ENCODE measurements around the gene CTCFL. TPM values are rescaled to one million over a fixed set of nuclear protein-coding genes. Genes with fewer than 3 reads are reported as not detected.

Gene CTCFL
- total RNA-seq, 3 donors from 2014 or later (not counting 1 experiment from before 2014, with no cell fraction given) = not detected

GRCh38 chr20:57536120-57536708, 11.3 kb upstream of the CTCFL start:
- H3K27me3 ChIP-seq (ENCODE audit: control insufficient read depth, insufficient read depth, low read length) = no peaks in the 10 kb centered on the region
- ATAC-seq (no peak), DNase-seq (no peak)
- no peaks in the 10 kb centered on the region for H3K4me1 ChIP-seq (ENCODE audit: control insufficient read depth, insufficient read depth, low read length)
- no peaks in the 10 kb centered on the region for H3K9me3 ChIP-seq (ENCODE audit: control insufficient read depth, insufficient read depth, low read length)
- intact Hi-C loops (cut with micrococcal nuclease) = no loop called here
- H3K4me3 ChIP-seq (ENCODE audit: low read length) = no peak overlapping the region
- no peaks in the 10 kb centered on the region for H3K36me3 ChIP-seq (ENCODE audit: control insufficient read depth, insufficient read depth, low read length)
- Mint-ChIP-seq H3K36me3 (no peaks in the 10 kb centered on the region), H3K27me3 (ENCODE audit: low read depth in 2 of 2) (peaks cover 27 to 54% of the 10 kb centered on the region in 2 donors), H3K4me1 (no peaks in the 10 kb centered on the region), H3K27ac (no peak overlapping the region), H3K9me3 (no peaks in the 10 kb centered on the region), H3K4me3 (no peak overlapping the region)
- no peak overlapping the region for H3K27ac ChIP-seq (ENCODE audit: low read length)
- 76% methylated on average over 2 of the region's 3 CpGs for WGBS (ENCODE audit: insufficient coverage)
- TF ChIP-seq, protein P1, sequence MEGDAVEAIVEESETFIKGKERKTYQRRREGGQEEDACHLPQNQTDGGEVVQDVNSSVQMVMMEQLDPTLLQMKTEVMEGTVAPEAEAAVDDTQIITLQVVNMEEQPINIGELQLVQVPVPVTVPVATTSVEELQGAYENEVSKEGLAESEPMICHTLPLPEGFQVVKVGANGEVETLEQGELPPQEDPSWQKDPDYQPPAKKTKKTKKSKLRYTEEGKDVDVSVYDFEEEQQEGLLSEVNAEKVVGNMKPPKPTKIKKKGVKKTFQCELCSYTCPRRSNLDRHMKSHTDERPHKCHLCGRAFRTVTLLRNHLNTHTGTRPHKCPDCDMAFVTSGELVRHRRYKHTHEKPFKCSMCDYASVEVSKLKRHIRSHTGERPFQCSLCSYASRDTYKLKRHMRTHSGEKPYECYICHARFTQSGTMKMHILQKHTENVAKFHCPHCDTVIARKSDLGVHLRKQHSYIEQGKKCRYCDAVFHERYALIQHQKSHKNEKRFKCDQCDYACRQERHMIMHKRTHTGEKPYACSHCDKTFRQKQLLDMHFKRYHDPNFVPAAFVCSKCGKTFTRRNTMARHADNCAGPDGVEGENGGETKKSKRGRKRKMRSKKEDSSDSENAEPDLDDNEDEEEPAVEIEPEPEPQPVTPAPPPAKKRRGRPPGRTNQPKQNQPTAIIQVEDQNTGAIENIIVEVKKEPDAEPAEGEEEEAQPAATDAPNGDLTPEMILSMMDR (IDR thresholded peaks at IDR 0.05) = no peak

GRCh38 chr20:57535297-57535696, 10.4 kb upstream of the CTCFL start:
- no peak overlapping the region for H3K4me3 ChIP-seq (ENCODE audit: low read length)
- no peak for DNase-seq
- H3K27ac ChIP-seq (ENCODE audit: low read length) = no peak overlapping the region
- no peaks in the 10 kb centered on the region for H3K9me3 ChIP-seq (ENCODE audit: control insufficient read depth, insufficient read depth, low read length)
- ATAC-seq = no peak
- 76% methylated on average over 5 of the region's 5 CpGs for WGBS (ENCODE audit: insufficient coverage)
- no peak overlapping the region for H3K27ac Mint-ChIP-seq
- TF ChIP-seq, protein P1 (IDR thresholded peaks at IDR 0.05) = no peak
- H3K4me1 Mint-ChIP-seq = no peaks in the 10 kb centered on the region
- H3K36me3 ChIP-seq (ENCODE audit: control insufficient read depth, insufficient read depth, low read length) = no peaks in the 10 kb centered on the region
- H3K4me3 Mint-ChIP-seq = no peak overlapping the region
- no peaks in the 10 kb centered on the region for H3K4me1 ChIP-seq (ENCODE audit: control insufficient read depth, insufficient read depth, low read length)
- intact Hi-C loops (cut with micrococcal nuclease) = no loop called here
- no peaks in the 10 kb centered on the region for H3K27me3 ChIP-seq (ENCODE audit: control insufficient read depth, insufficient read depth, low read length)
- peaks cover 23 to 46% of the 10 kb centered on the region in 2 donors for H3K27me3 Mint-ChIP-seq (ENCODE audit: low read depth in 2 of 2)
- H3K36me3 Mint-ChIP-seq = no peaks in the 10 kb centered on the region
- H3K9me3 Mint-ChIP-seq = no peaks in the 10 kb centered on the region

DNA sequence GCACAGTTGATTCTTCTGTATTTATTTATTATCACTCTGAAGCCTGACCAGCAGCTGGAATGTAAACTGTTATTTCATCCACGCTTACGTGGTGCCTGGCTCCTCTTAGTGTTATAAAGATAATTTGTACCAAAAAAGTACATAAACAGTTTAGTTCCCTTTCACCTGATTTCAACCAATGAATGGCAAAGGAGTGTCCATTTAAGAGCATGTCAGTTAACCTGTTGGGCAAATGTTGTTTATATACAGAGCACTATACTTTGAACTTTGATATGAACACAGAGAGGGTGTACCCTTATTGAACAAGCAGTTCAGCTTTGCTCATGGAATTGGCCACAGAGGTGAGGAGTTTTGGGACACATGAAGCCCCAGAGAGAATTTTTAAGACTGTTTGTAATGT, 7.2 kb upstream of the CTCFL start:
- DNase-seq (no peak), ATAC-seq (no peak)
- TF ChIP-seq, protein P1 (IDR thresholded peaks at IDR 0.05) = no peak
- Mint-ChIP-seq H3K36me3 (no peaks in the 10 kb centered on the region), H3K9me3 (no peaks in the 10 kb centered on the region), H3K4me1 (no peaks in the 10 kb centered on the region), H3K27me3 (ENCODE audit: low read depth in 2 of 2) (peaks cover 13 to 30% of the 10 kb centered on the region in 2 donors), H3K27ac (no peak overlapping the region), H3K4me3 (no peak overlapping the region)
- Histone ChIP-seq H3K36me3 (ENCODE audit: control insufficient read depth, insufficient read depth, low read length) (no peaks in the 10 kb centered on the region), H3K4me1 (ENCODE audit: control insufficient read depth, insufficient read depth, low read length) (no peaks in the 10 kb centered on the region), H3K27ac (ENCODE audit: low read length) (no peak overlapping the region), H3K4me3 (ENCODE audit: low read length) (no peak overlapping the region), H3K27me3 (ENCODE audit: control insufficient read depth, insufficient read depth, low read length) (no peaks in the 10 kb centered on the region), H3K9me3 (ENCODE audit: control insufficient read depth, insufficient read depth, low read length) (no peaks in the 10 kb centered on the region)
- intact Hi-C loops (cut with micrococcal nuclease) = no loop called here
- no CpG with 5 or more reads among the region's 2 CpGs for WGBS (ENCODE audit: insufficient coverage)

All from natural killer cell (primary cell).